K562 (cell line): Measurements from ENCODE around the gene CNOT6. TPM values are rescaled to one million over a fixed set of nuclear protein-coding genes. Genes with fewer than 3 reads are reported as not detected.

Experiments
- ATAC-seq: fragments of 200-7000 bp; cut with Tn5 transposase; 3 replicates; pipeline ENCODE4 v1.9.1; 2020; ENCODE audit warnings: moderate library complexity
- BruUV-seq: library from RNA; stranded (reverse); fragments of 400-500 nt; replicated peaks from 2 replicates; lab custom pipeline; 2021; lab: Mats Ljungman, UMichigan
- CTCF ChIA-PET: fragments of 300-600 bp; formaldehyde crosslinking; extraction: SDS; loops from one replicate; lab custom pipeline; 2021; ENCODE audit warnings: low intra/inter-chr PET ratio; lab: Yijun Ruan, JAX
- POLR2A ChIA-PET: fragments of 300-600, 350-650 bp; sonication (Branson Sonifier 250); formaldehyde crosslinking; extraction: SDS; loops from one replicate; lab custom pipeline; 2021; ENCODE audit warnings: antibody characterized with exemption, inconsistent platforms; lab: Yijun Ruan, JAX
- DNase-seq, 4 experiments: peaks; one replicate each; pipeline versions ENCODE4 v3.0.0 to v3.0.0-alpha.2; 2011 to 2018; ENCODE audit warnings: low spot score in 3 of 4, mixed read lengths in 3 of 4; ENCODE audit errors: extremely low read depth in 1 of 4
- FAIRE-seq: peaks from 2 replicates; lab custom pipeline; 2011; peaks lifted over from hg19 to GRCh38; lab: Jason Lieb, UNC
- H2AFZ ChIP-seq: 2 replicates; pipeline ENCODE4 v1.6.0; 2011; ENCODE audit warnings: low read depth, low read length, control low read depth, inconsistent platforms
- H3K27ac ChIP-seq: fragments of 200-600 bp; 3 replicates; pipeline ENCODE4 v1.8.0; 2011; ENCODE audit warnings: low read depth, mild to moderate bottlenecking, control low read depth, inconsistent platforms, low read length, moderate library complexity, mixed read lengths; ENCODE audit errors: extremely low read depth
- H3K27me3 ChIP-seq, 2 experiments: fragments of 300-600 bp in 1 of 2; 2 replicates in 1 of 2; 3 replicates in 1 of 2; pipeline versions ENCODE4 v1.6.0 to v1.8.0; 2011; ENCODE audit warnings: inconsistent platforms in 2 of 2, low read length in 2 of 2, mild to moderate bottlenecking in 1 of 2, mixed read lengths in 1 of 2, moderate library complexity in 1 of 2; ENCODE audit not compliant: control insufficient read depth in 2 of 2, insufficient read depth in 2 of 2
- H3K36me3 ChIP-seq: fragments of 300-600 bp; 3 replicates; pipeline ENCODE4 v1.8.0; 2011; ENCODE audit warnings: mild to moderate bottlenecking, low read length, inconsistent platforms; ENCODE audit not compliant: control insufficient read depth, insufficient read depth
- H3K4me1 ChIP-seq, 2 experiments: fragments of 200-600 bp in 1 of 2; replicated peaks in 1 of 2; 2 replicates in 1 of 2; 3 replicates in 1 of 2; pipeline versions ENCODE4 v1.5.1 to v1.8.0; 2011; ENCODE audit warnings: inconsistent platforms in 2 of 2, low read length in 2 of 2, mild to moderate bottlenecking in 1 of 2, mixed read lengths in 1 of 2, moderate library complexity in 1 of 2; ENCODE audit not compliant: control insufficient read depth in 2 of 2, insufficient read depth in 2 of 2
- H3K4me2 ChIP-seq: 2 replicates; pipeline ENCODE4 v1.6.1; 2011; ENCODE audit warnings: low read length, control low read depth, inconsistent platforms, mixed read lengths; ENCODE audit not compliant: insufficient read depth
- H3K4me3 ChIP-seq: fragments of 200-600 bp; sonication (generic), shearing (Covaris generic); 2 replicates; pipeline ENCODE4 v1.5.1; 2016; ENCODE audit warnings: control low read depth, inconsistent platforms
- H3K79me2 ChIP-seq: fragments of 200-600 bp; 3 replicates; pipeline ENCODE4 v1.8.0; 2011; ENCODE audit warnings: low read length, inconsistent platforms; ENCODE audit not compliant: control insufficient read depth, insufficient read depth
- H3K9ac ChIP-seq, 2 experiments: 2 replicates each; pipeline versions ENCODE4 v1.6.0 to v1.6.1; 2011; ENCODE audit warnings: low read depth in 2 of 2, low read length in 2 of 2, control low read depth in 1 of 2, inconsistent platforms in 1 of 2, mild to moderate bottlenecking in 1 of 2, mixed read lengths in 1 of 2; ENCODE audit not compliant: insufficient read depth in 1 of 2
- H3K9me1 ChIP-seq: one replicate; pipeline ENCODE4 v1.6.0; 2011; ENCODE audit warnings: inconsistent platforms, mild to moderate bottlenecking, low read length, moderate library complexity; ENCODE audit not compliant: control insufficient read depth, insufficient read depth
- H3K9me3 ChIP-seq: replicated peaks from 2 replicates; pipeline ENCODE4 v1.5.1; 2011; ENCODE audit warnings: low read depth, low read length, inconsistent platforms; ENCODE audit not compliant: control insufficient read depth, insufficient read depth
- H4K20me1 ChIP-seq: replicated peaks from 2 replicates; pipeline ENCODE4 v1.6.1; 2011; ENCODE audit warnings: low read length, inconsistent platforms, mixed read lengths; ENCODE audit not compliant: control insufficient read depth, insufficient read depth
- ATF2 ChIP-seq: sonication (generic); formaldehyde crosslinking; IDR thresholded peaks from 2 replicates; pipeline ENCODE4 v1.8.1; 2022; ENCODE audit warnings: missing genetic modification reagents
- ELF1 ChIP-seq: fragments of 200-800 bp; sonication (Bioruptor generic); IDR thresholded peaks from 2 replicates; pipeline ENCODE4 v1.6.1; 2016; ENCODE audit warnings: missing genetic modification characterization, missing compliant biosample characterization
- NFE2L1 ChIP-seq: fragments of 450-650 bp; IDR thresholded peaks from 2 replicates; pipeline ENCODE4 v1.6.1; 2016; ENCODE audit warnings: missing genetic modification characterization, low read depth, mild to moderate bottlenecking, missing compliant biosample characterization, moderate library complexity, borderline replicate concordance
- U2AF1 ChIP-seq: fragments of 200-400 bp; formaldehyde crosslinking; optimal IDR thresholded peaks from 2 replicates; pipeline ENCODE3; 2017; ENCODE audit warnings: mild to moderate bottlenecking, low read depth, low read length, moderate library complexity
- WGBS: fragments of 100-300 bp; shearing (Covaris generic); methylation state at CpG from one replicate; pipeline ENCODE4 v1.1.6; 2016; ENCODE audit warnings: low coverage, mixed read lengths; ENCODE audit not compliant: insufficient coverage; ENCODE audit errors: missing lambda C conversion rate; 5-methylcytosine and 5-hydroxymethylcytosine counted together
- in situ Hi-C: fragments of 300-500 bp; cut with MboI; formaldehyde crosslinking; loops from 4 replicates; pipeline ENCODE4 v1.15.0; 2018; ENCODE audit warnings: inconsistent platforms, mixed read lengths
- intact Hi-C: fragments of 100-400 bp; cut with micrococcal nuclease; formaldehyde crosslinking; loops from 2 replicates; pipeline ENCODE4 v1.14.2; 2022
- polyA plus RNA-seq, 8 experiments: library from polyadenylated mRNA; depleted of rRNA in 4 of 8; stranded (reverse) in 5 of 8; unstranded in 3 of 8; fragments of >200 nt; fragmentation: Nextera tagmentation in 2 of 8; fragmentation: Illumina TruSeq in 1 of 8; extraction: Ambion mirVana in 2 of 8; extraction: Trizol in 1 of 8; gene quantifications; 2 replicates each; pipeline versions ENCODE4 v1.2.1 to v1.2.3, GENCODE V29; 2011 to 2014; ENCODE audit warnings: inconsistent platforms in 1 of 8, missing spikeins in 1 of 8
- total RNA-seq, 7 experiments: library from RNA; depleted of rRNA in 6 of 7; stranded (reverse); fragments of >200 nt in 6 of 7; fragmentation: Illumina TruSeq in 2 of 7; extraction: Trizol in 2 of 7; gene quantifications; 2 replicates each; pipeline versions ENCODE4 v1.2.1 to v1.2.3, GENCODE V29; 2011 to 2021; ENCODE audit warnings: low replicate concordance in 1 of 7

CNOT6 gene
- total and polyA plus RNA-seq, 9 of the 15 experiments (the other 6 are each of a cell fraction or from before 2014, with no cell fraction given) = 4.9 to 32.4 (median 14.0) TPM

GRCh38 chr5:180590543-180591310 lies 96.5 kb downstream of the CNOT6 start:
- TF ChIP-seq ATF2 (CRISPR knock-in tag) (no peak), ELF1 (tag) (no peak), NFE2L1 (tag) (no peak), U2AF1 (no peak)
- Histone ChIP-seq H3K27me3 (peaks cover 3 to 27% of the 10 kb centered on the region in 2 experiments; a peak in 3 of 5 replicates), H3K9ac (no peak overlapping the region), H3K4me3 (no peak overlapping the region), H3K9me3 (no peaks in the 10 kb centered on the region), H3K9me1 (no peaks in the 10 kb centered on the region), H4K20me1 (no peaks in the 10 kb centered on the region), H3K4me2 (no peak overlapping the region), H3K79me2 (no peaks in the 10 kb centered on the region), H3K4me1 (peaks cover 10 to 45% of the 10 kb centered on the region in 2 experiments; a peak in 4 of 5 replicates), H3K36me3 (no peaks in the 10 kb centered on the region), H3K27ac (no peak overlapping the region), H2AFZ (no peak overlapping the region)
- no TSS peak for BruUV-seq
- WGBS = 37% methylated on average over 17 of the region's 63 CpGs
- in situ Hi-C loops = no loop called here
- ATAC-seq (no peak), FAIRE-seq (no peak), DNase-seq (no peak)
- intact Hi-C loops = no loop called here
- ChIA-PET POLR2A (interaction anchor here (1.1 kb wide), 1 partner anchor 9 kb away, joined by 3 read pairs; no protein-coding TSS in a partner anchor), CTCF (no interaction called here)
